ENCODE data around the gene EMILIN2.
"Not testable (repeated sequence)": the region's sequence is repeated elsewhere in the genome, so short reads cannot be mapped to it uniquely, and the experiment has no call there.

The EMILIN2 gene
- total RNA-seq = 3.0 to 21.2 (median 11.4) reads per million in 9 experiments

- Mint-ChIP-seq H3K4me3 (peak within 1 kb of the TSS; percentile 80 to 85), H3K9me3 (no peaks in the 10 kb centered on the region), H3K36me3 (ENCODE audit: insufficient read depth) (no peaks in the 10 kb centered on the region), H3K4me1 (ENCODE audit: low read depth in 2 of 2) (peaks cover 16 to 20% of the 10 kb centered on the region in 2 donors), H3K27ac (peak within 1 kb of the TSS in 1 of 2 donors; percentile 5), H3K27me3 (peaks cover 64 to 77% of the 10 kb centered on the region in 2 donors)
- peak; percentile 51 for ATAC-seq (replicated peaks)
- DNase-seq = peak; percentile 19 to 29 (median 26)
Measured at GRCh38 chr18:2846636-2847316, at the start of gene EMILIN2. Gene EMILIN2, plus strand, starts transcription at chr18:2847006. Its CDS starts 183 bp downstream, at chr18:2847189.

GRCh38 chr18:2797951-2798350 is 48.9 kb upstream of the EMILIN2 start:
- Mint-ChIP-seq H3K4me1 (ENCODE audit: low read depth in 2 of 2) (peaks cover 1 to 7% of the 10 kb centered on the region in 2 donors), H3K27me3 (no peaks in the 10 kb centered on the region), H3K9me3 (no peaks in the 10 kb centered on the region), H3K36me3 (ENCODE audit: insufficient read depth) (peaks cover 79% of the 10 kb centered on the region), H3K4me3 (no peak overlapping the region), H3K27ac (no peak overlapping the region)
- no peak for DNase-seq
- ATAC-seq (replicated peaks) = no peak

- no peaks in the 10 kb centered on the region for H3K27me3 Mint-ChIP-seq
- H3K4me1 Mint-ChIP-seq (ENCODE audit: low read depth in 2 of 2) = peaks cover 1 to 7% of the 10 kb centered on the region in 2 donors
- H3K9me3 Mint-ChIP-seq = no peaks in the 10 kb centered on the region
- H3K36me3 Mint-ChIP-seq (ENCODE audit: insufficient read depth) = peaks cover 84% of the 10 kb centered on the region
- DNase-seq = no peak
- H3K4me3 Mint-ChIP-seq = no peak overlapping the region
- ATAC-seq (replicated peaks) = no peak
- peak overlapping the region in 1 of 2 donors; percentile 4 for H3K27ac Mint-ChIP-seq
Measured at GRCh38 chr18:2799369-2799768, 47.4 kb upstream of the EMILIN2 start.

GRCh38 chr18:2805970-2806943 is 40.5 kb upstream of the EMILIN2 start:
- DNase-seq (no peak), ATAC-seq (replicated peaks) (no peak)
- H3K27me3 Mint-ChIP-seq = no peaks in the 10 kb centered on the region
- peak overlapping the region; percentile 13 to 47 for H3K27ac Mint-ChIP-seq
- H3K9me3 Mint-ChIP-seq = peaks cover 5 to 11% of the 10 kb centered on the region in 2 donors
- peaks cover 33% of the 10 kb centered on the region for H3K36me3 Mint-ChIP-seq (ENCODE audit: insufficient read depth)
- H3K4me3 Mint-ChIP-seq = no peak overlapping the region
- peaks cover 0 to 6% of the 10 kb centered on the region in 2 donors for H3K4me1 Mint-ChIP-seq (ENCODE audit: low read depth in 2 of 2)

- H3K4me3 Mint-ChIP-seq; H3K4me1 Mint-ChIP-seq (ENCODE audit: low read depth in 2 of 2): not testable (repeated sequence)
Measured at GRCh38 chr18:2808640-2809039, 38.2 kb upstream of the EMILIN2 start.

GRCh38 chr18:2809666-2810183 is 37.1 kb upstream of the EMILIN2 start:
- H3K27me3 Mint-ChIP-seq; ATAC-seq (replicated peaks); H3K27ac Mint-ChIP-seq: not testable (repeated sequence)

More at GRCh38 chr18:2808640-2809039, 38.2 kb upstream of the EMILIN2 start:
- H3K27me3 Mint-ChIP-seq; ATAC-seq (replicated peaks); DNase-seq: not testable (repeated sequence)
- Mint-ChIP-seq H3K27ac (peak overlapping the region in 1 of 2 donors; percentile 7), H3K36me3 (ENCODE audit: insufficient read depth) (peaks cover 17% of the 10 kb centered on the region), H3K9me3 (peaks cover 6 to 14% of the 10 kb centered on the region in 2 donors)

GRCh38 chr18:2811416-2811815 is 35.4 kb upstream of the EMILIN2 start:
- ATAC-seq (replicated peaks) (no peak), DNase-seq (no peak)
- Mint-ChIP-seq H3K36me3 (ENCODE audit: insufficient read depth) (peaks cover 5% of the 10 kb centered on the region), H3K9me3 (peaks cover 10 to 20% of the 10 kb centered on the region in 2 donors), H3K27me3 (no peaks in the 10 kb centered on the region), H3K4me3 (no peak overlapping the region), H3K4me1 (ENCODE audit: low read depth in 2 of 2) (no peaks in the 10 kb centered on the region), H3K27ac (no peak overlapping the region)

More at GRCh38 chr18:2809666-2810183, 37.1 kb upstream of the EMILIN2 start:
- H3K36me3 Mint-ChIP-seq (ENCODE audit: insufficient read depth); DNase-seq; H3K4me1 Mint-ChIP-seq (ENCODE audit: low read depth in 2 of 2); H3K4me3 Mint-ChIP-seq: not testable (repeated sequence)
- peaks cover 7 to 15% of the 10 kb centered on the region in 2 donors for H3K9me3 Mint-ChIP-seq

GRCh38 chr18:2814928-2815327 is 31.9 kb upstream of the EMILIN2 start:
- H3K27me3 Mint-ChIP-seq = no peaks in the 10 kb centered on the region
- H3K27ac Mint-ChIP-seq = no peak overlapping the region
- DNase-seq (no peak), ATAC-seq (replicated peaks) (no peak)
- H3K4me1 Mint-ChIP-seq (ENCODE audit: low read depth in 2 of 2) = no peaks in the 10 kb centered on the region
- H3K4me3 Mint-ChIP-seq = no peak overlapping the region
- peaks cover 8 to 20% of the 10 kb centered on the region in 2 donors for H3K9me3 Mint-ChIP-seq
- no peaks in the 10 kb centered on the region for H3K36me3 Mint-ChIP-seq (ENCODE audit: insufficient read depth)

GRCh38 chr18:2818281-2818680 is 28.5 kb upstream of the EMILIN2 start:
- DNase-seq (no peak), ATAC-seq (replicated peaks) (no peak)
- no peaks in the 10 kb centered on the region for H3K36me3 Mint-ChIP-seq (ENCODE audit: insufficient read depth)
- H3K27me3 Mint-ChIP-seq = no peaks in the 10 kb centered on the region
- H3K9me3 Mint-ChIP-seq = peaks cover 4 to 6% of the 10 kb centered on the region in 2 donors
- H3K4me3 Mint-ChIP-seq = no peak overlapping the region
- H3K4me1 Mint-ChIP-seq (ENCODE audit: low read depth in 2 of 2) = no peaks in the 10 kb centered on the region
- H3K27ac Mint-ChIP-seq = no peak overlapping the region

- peak overlapping the region in 1 of 2 donors; percentile 38 for H3K27ac Mint-ChIP-seq
- no peak overlapping the region for H3K4me3 Mint-ChIP-seq
- H3K36me3 Mint-ChIP-seq (ENCODE audit: insufficient read depth) = no peaks in the 10 kb centered on the region
- no peaks in the 10 kb centered on the region for H3K27me3 Mint-ChIP-seq
- no peaks in the 10 kb centered on the region for H3K9me3 Mint-ChIP-seq
- ATAC-seq (replicated peaks) (no peak), DNase-seq (no peak)
- H3K4me1 Mint-ChIP-seq (ENCODE audit: low read depth in 2 of 2) = no peaks in the 10 kb centered on the region
Measured at GRCh38 chr18:2821695-2822094, 25.1 kb upstream of the EMILIN2 start.

GRCh38 chr18:2822213-2822921 is 24.4 kb upstream of the EMILIN2 start:
- no peaks in the 10 kb centered on the region for H3K4me1 Mint-ChIP-seq (ENCODE audit: low read depth in 2 of 2)
- no peak overlapping the region for H3K4me3 Mint-ChIP-seq
- no peaks in the 10 kb centered on the region for H3K36me3 Mint-ChIP-seq (ENCODE audit: insufficient read depth)
- ATAC-seq (replicated peaks) (no peak), DNase-seq (no peak)
- H3K9me3 Mint-ChIP-seq = no peaks in the 10 kb centered on the region
- H3K27ac Mint-ChIP-seq = no peak overlapping the region
- no peaks in the 10 kb centered on the region for H3K27me3 Mint-ChIP-seq

GRCh38 chr18:2823202-2823601 is 23.6 kb upstream of the EMILIN2 start:
- Mint-ChIP-seq H3K9me3 (no peaks in the 10 kb centered on the region), H3K27me3 (no peaks in the 10 kb centered on the region), H3K4me1 (ENCODE audit: low read depth in 2 of 2) (no peaks in the 10 kb centered on the region), H3K36me3 (ENCODE audit: insufficient read depth) (no peaks in the 10 kb centered on the region), H3K4me3 (no peak overlapping the region), H3K27ac (no peak overlapping the region)
- ATAC-seq (replicated peaks) = no peak
- no peak for DNase-seq

GRCh38 chr18:2823966-2824365 is 22.8 kb upstream of the EMILIN2 start:
- DNase-seq (no peak), ATAC-seq (replicated peaks) (no peak)
- Mint-ChIP-seq H3K27me3 (no peaks in the 10 kb centered on the region), H3K27ac (no peak overlapping the region), H3K9me3 (no peaks in the 10 kb centered on the region), H3K36me3 (ENCODE audit: insufficient read depth) (no peaks in the 10 kb centered on the region), H3K4me1 (ENCODE audit: low read depth in 2 of 2) (no peaks in the 10 kb centered on the region), H3K4me3 (no peak overlapping the region)
